Measurements from ENCODE around the gene SPRED1.
A peak's percentile ranks its signal among the peaks of the same experiment; 100 is the strongest.

SPRED1 gene

DNA sequence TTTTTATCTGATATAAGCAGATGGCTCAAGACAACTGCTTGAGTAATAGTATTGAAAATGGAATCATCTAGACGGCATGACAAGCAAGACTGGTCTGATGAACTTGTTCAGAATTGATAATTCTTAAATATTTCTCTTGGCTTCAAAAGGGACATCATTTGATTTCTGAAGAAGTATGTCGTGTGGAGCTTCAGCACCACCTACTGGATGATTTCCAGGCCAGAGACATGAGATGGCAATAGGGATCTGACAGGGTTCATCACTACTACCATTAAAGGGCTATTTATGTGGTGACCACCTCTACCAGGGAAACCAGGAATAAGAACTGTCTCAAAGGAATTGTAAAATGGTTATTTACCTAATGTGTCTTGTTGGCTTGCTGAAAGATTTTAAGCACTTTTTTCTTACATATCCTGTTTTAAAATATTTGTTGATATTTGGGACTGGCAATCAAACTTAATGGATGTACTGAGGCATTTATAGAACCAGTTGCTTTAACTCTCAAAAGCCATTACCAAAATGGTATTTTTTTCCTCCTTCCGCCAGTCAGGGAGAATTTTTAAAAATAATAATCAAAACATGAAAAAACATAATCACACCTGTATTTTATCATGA, 101.8 kb downstream of the SPRED1 start:
- Mint-ChIP-seq H3K27me3 (no peaks in the 10 kb centered on the region), H3K4me3 (no peak overlapping the region), H3K27ac (no peak overlapping the region), H3K9me3 (no peaks in the 10 kb centered on the region), H3K4me1 (ENCODE audit: low read depth in 2 of 2) (no peaks in the 10 kb centered on the region), H3K36me3 (ENCODE audit: insufficient read depth) (no peaks in the 10 kb centered on the region)
- ATAC-seq (replicated peaks) (peak; percentile 51), DNase-seq (peak; percentile 52 to 71 (median 56))

DNA sequence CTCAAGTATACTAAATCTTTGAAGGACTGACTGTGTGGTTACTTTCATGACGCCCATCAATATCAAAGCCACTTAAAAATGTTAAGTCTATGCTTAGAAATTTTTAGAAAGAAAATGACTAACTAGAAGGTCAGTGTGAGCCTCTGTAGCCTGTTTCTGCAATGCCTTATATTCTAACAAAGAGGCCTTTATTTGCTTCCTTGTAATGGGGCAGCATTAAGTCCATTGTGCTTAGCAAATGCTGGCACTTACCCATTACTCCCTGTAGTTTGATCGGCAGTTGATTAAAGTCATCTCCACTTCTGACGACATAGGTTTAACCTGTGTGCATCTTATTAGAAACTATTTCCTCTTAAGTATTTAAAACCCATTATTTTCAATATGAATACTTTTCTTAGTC, 109.7 kb downstream of the SPRED1 start:
- no peak for ATAC-seq (replicated peaks)
- no peaks in the 10 kb centered on the region for H3K9me3 Mint-ChIP-seq
- DNase-seq: no peak
- H3K27ac Mint-ChIP-seq: no peak overlapping the region
- no peak overlapping the region for H3K4me3 Mint-ChIP-seq
- H3K27me3 Mint-ChIP-seq: peaks cover 46 to 47% of the 10 kb centered on the region in 2 donors
- H3K4me1 Mint-ChIP-seq (ENCODE audit: low read depth in 2 of 2): no peaks in the 10 kb centered on the region
- H3K36me3 Mint-ChIP-seq (ENCODE audit: insufficient read depth): no peaks in the 10 kb centered on the region

- DNase-seq: no peak
- peaks cover 28 to 49% of the 10 kb centered on the region in 2 donors for H3K27me3 Mint-ChIP-seq
- no peaks in the 10 kb centered on the region for H3K36me3 Mint-ChIP-seq (ENCODE audit: insufficient read depth)
- ATAC-seq (replicated peaks): no peak
- no peak overlapping the region for H3K4me3 Mint-ChIP-seq
- H3K27ac Mint-ChIP-seq: no peak overlapping the region
- no peaks in the 10 kb centered on the region for H3K4me1 Mint-ChIP-seq (ENCODE audit: low read depth in 2 of 2)
- peaks cover 0 to 2% of the 10 kb centered on the region in 2 donors for H3K9me3 Mint-ChIP-seq
These were observed 114.8 kb downstream of the SPRED1 start for GRCh38 chr15:38367476-38367875.

DNA sequence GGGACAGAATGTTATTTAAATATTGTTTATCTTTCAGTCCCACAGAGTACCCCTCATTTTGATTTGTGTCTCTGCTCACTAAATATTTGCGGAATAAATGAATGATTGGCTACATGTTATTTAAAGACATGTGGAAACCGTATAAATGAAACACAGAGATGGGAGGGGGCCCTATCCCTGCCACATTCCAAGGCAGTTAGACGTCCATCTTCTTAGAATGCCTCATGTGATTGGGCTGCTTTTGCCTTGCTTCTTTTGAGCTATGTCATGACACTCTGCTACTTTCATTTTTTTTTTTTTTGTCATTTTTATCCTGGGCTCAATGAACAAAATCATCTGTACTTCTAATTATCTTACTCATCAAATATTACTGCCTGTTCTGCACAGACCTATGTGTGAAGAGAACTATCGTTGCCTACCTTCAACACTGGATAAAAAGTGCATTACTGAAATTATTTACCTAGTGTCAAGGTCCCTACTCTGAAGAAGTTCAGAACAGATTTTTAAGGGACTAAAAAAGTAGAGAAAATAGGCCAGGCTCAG, 117.4 kb downstream of the SPRED1 start:
- no peaks in the 10 kb centered on the region for H3K36me3 Mint-ChIP-seq (ENCODE audit: insufficient read depth)
- ATAC-seq (replicated peaks): no peak
- no peak for DNase-seq
- no peak overlapping the region for H3K4me3 Mint-ChIP-seq
- no peaks in the 10 kb centered on the region for H3K4me1 Mint-ChIP-seq (ENCODE audit: low read depth in 2 of 2)
- peaks cover 0 to 2% of the 10 kb centered on the region in 2 donors for H3K9me3 Mint-ChIP-seq
- H3K27me3 Mint-ChIP-seq: peaks cover 25 to 39% of the 10 kb centered on the region in 2 donors
- H3K27ac Mint-ChIP-seq: no peak overlapping the region

- no peak for ATAC-seq (replicated peaks)
- no peaks in the 10 kb centered on the region for H3K36me3 Mint-ChIP-seq (ENCODE audit: insufficient read depth)
These were observed 120.4 kb downstream of the SPRED1 start for GRCh38 chr15:38373016-38373415.

GRCh38 chr15:38374029-38374428, 121.4 kb downstream of the SPRED1 start:
- Mint-ChIP-seq H3K4me3 (no peak overlapping the region), H3K4me1 (ENCODE audit: low read depth in 2 of 2) (peaks cover 0 to 2% of the 10 kb centered on the region in 2 donors), H3K9me3 (peaks cover 0 to 2% of the 10 kb centered on the region in 2 donors), H3K27me3 (peaks cover 31 to 45% of the 10 kb centered on the region in 2 donors), H3K27ac (no peak overlapping the region), H3K36me3 (ENCODE audit: insufficient read depth) (no peaks in the 10 kb centered on the region)
- ATAC-seq (replicated peaks): no peak
- DNase-seq: no peak

More at GRCh38 chr15:38373016-38373415, 120.4 kb downstream of the SPRED1 start:
- H3K4me1 Mint-ChIP-seq (ENCODE audit: low read depth in 2 of 2): peaks cover 0 to under 1% of the 10 kb centered on the region in 2 donors
- H3K9me3 Mint-ChIP-seq: peaks cover 0 to 2% of the 10 kb centered on the region in 2 donors
- no peak overlapping the region for H3K4me3 Mint-ChIP-seq
- peaks cover 29 to 37% of the 10 kb centered on the region in 2 donors for H3K27me3 Mint-ChIP-seq
- DNase-seq: no peak
- no peak overlapping the region for H3K27ac Mint-ChIP-seq

DNA sequence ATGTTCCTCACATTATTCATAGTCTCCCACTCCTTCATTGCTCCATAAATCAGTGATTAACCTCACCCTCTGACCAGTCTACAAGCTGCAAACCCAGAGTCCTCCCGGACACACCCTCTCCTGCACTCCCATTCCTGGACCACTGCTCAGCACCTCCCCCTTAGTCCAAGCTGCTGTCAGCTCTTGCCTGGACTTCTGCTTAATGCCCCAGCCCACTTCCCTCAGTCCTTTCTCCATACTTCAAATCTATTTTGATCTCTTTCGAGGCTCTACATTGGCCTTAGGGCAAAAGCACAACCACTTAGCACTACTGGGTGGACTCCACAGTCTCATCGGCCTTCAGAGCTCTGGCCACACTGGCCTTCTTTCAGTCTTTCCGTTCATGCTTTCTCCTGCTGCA, 121.9 kb downstream of the SPRED1 start:
- ATAC-seq (replicated peaks): no peak
- no peak overlapping the region for H3K4me3 Mint-ChIP-seq

DNA sequence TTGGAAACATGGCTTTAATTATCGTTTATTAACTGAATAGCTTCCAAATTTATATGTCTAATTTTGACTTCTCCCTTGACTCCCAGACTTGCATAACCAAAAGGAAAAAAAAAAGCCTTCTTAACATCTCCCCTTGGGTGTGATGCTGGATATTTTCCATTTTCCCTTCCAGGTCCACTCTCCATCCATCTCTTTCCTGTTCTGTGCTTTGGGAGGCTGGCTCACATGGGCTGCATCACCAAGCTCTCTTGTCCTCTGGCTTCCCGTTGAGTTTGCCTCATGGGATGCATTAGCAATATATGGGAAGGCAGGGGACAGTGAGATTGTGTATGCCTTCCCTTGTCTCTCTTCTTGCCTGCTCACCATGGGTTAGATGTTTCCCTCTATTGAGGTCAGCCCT, 123.4 kb downstream of the SPRED1 start:
- DNase-seq (no peak), ATAC-seq (replicated peaks) (no peak)
- Mint-ChIP-seq H3K27me3 (peaks cover 50 to 66% of the 10 kb centered on the region in 2 donors), H3K4me3 (no peak overlapping the region), H3K27ac (peak overlapping the region in 1 of 2 donors; percentile 35), H3K4me1 (ENCODE audit: low read depth in 2 of 2) (peaks cover 0 to 2% of the 10 kb centered on the region in 2 donors), H3K36me3 (ENCODE audit: insufficient read depth) (no peaks in the 10 kb centered on the region), H3K9me3 (peaks cover 0 to 2% of the 10 kb centered on the region in 2 donors)

More for the DNA sequence above, 121.9 kb downstream of the SPRED1 start:
- no peak for DNase-seq
- Mint-ChIP-seq H3K9me3 (peaks cover 0 to 2% of the 10 kb centered on the region in 2 donors), H3K4me1 (ENCODE audit: low read depth in 2 of 2) (peaks cover 0 to 2% of the 10 kb centered on the region in 2 donors), H3K27ac (no peak overlapping the region), H3K27me3 (peaks cover 36 to 51% of the 10 kb centered on the region in 2 donors), H3K36me3 (ENCODE audit: insufficient read depth) (no peaks in the 10 kb centered on the region)

- H3K27ac Mint-ChIP-seq: no peak overlapping the region
- DNase-seq (no peak), ATAC-seq (replicated peaks) (no peak)
- peaks cover 0 to 2% of the 10 kb centered on the region in 2 donors for H3K4me1 Mint-ChIP-seq (ENCODE audit: low read depth in 2 of 2)
- H3K9me3 Mint-ChIP-seq: no peaks in the 10 kb centered on the region
- H3K36me3 Mint-ChIP-seq (ENCODE audit: insufficient read depth): no peaks in the 10 kb centered on the region
- H3K27me3 Mint-ChIP-seq: peaks cover 53 to 77% of the 10 kb centered on the region in 2 donors
- H3K4me3 Mint-ChIP-seq: no peak overlapping the region
These were observed 125.0 kb downstream of the SPRED1 start for GRCh38 chr15:38377636-38378035.

GRCh38 chr15:38378161-38378560, 125.5 kb downstream of the SPRED1 start:
- no peak overlapping the region for H3K27ac Mint-ChIP-seq
- ATAC-seq (replicated peaks) (no peak), DNase-seq (no peak)
- H3K36me3 Mint-ChIP-seq (ENCODE audit: insufficient read depth): no peaks in the 10 kb centered on the region
- H3K4me3 Mint-ChIP-seq: no peak overlapping the region
- peaks cover 53 to 77% of the 10 kb centered on the region in 2 donors for H3K27me3 Mint-ChIP-seq
- no peaks in the 10 kb centered on the region for H3K9me3 Mint-ChIP-seq
- H3K4me1 Mint-ChIP-seq (ENCODE audit: low read depth in 2 of 2): peaks cover 0 to 2% of the 10 kb centered on the region in 2 donors

GRCh38 chr15:38389924-38390542, 137.4 kb downstream of the SPRED1 start:
- H3K27ac Mint-ChIP-seq: no peak overlapping the region
- peak; percentile 47 to 63 (median 50) for DNase-seq
- H3K4me1 Mint-ChIP-seq (ENCODE audit: low read depth in 2 of 2): no peaks in the 10 kb centered on the region
- peak; percentile 66 for ATAC-seq (replicated peaks)
- H3K4me3 Mint-ChIP-seq: no peak overlapping the region
- peaks cover 35 to 39% of the 10 kb centered on the region in 2 donors for H3K27me3 Mint-ChIP-seq
- no peaks in the 10 kb centered on the region for H3K9me3 Mint-ChIP-seq
- no peaks in the 10 kb centered on the region for H3K36me3 Mint-ChIP-seq (ENCODE audit: insufficient read depth)

DNA sequence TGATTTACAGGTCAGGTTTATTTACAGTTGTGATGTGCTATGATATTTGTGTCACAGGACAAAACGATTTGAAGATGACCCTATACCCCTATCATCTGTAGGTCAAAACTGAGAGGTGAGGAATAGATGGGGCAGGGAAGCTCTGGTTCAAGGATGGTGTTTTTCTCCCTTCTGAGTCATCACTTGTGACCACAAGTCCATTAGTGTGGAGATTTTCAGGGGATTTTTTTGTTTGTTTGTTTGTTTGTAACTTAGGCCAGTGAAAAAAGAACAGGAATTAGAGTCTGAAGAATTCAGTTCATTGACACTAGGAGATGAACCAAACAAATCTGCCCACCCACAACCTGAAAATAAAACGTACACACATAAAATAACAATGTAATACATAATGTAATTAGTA, 138.6 kb downstream of the SPRED1 start:
- H3K4me1 Mint-ChIP-seq (ENCODE audit: low read depth in 2 of 2): no peaks in the 10 kb centered on the region
- DNase-seq (no peak), ATAC-seq (replicated peaks) (no peak)
- no peak overlapping the region for H3K27ac Mint-ChIP-seq
- no peaks in the 10 kb centered on the region for H3K9me3 Mint-ChIP-seq
- peaks cover 34 to 43% of the 10 kb centered on the region in 2 donors for H3K27me3 Mint-ChIP-seq
- no peaks in the 10 kb centered on the region for H3K36me3 Mint-ChIP-seq (ENCODE audit: insufficient read depth)
- no peak overlapping the region for H3K4me3 Mint-ChIP-seq

- DNase-seq: no peak
- H3K4me1 Mint-ChIP-seq (ENCODE audit: low read depth in 2 of 2): no peaks in the 10 kb centered on the region
These were observed 145.5 kb downstream of the SPRED1 start for GRCh38 chr15:38398134-38398533.

GRCh38 chr15:38401106-38401505, 148.5 kb downstream of the SPRED1 start:
- Mint-ChIP-seq H3K27ac (no peak overlapping the region), H3K36me3 (ENCODE audit: insufficient read depth) (no peaks in the 10 kb centered on the region), H3K4me3 (no peak overlapping the region), H3K27me3 (peaks cover 66 to 70% of the 10 kb centered on the region in 2 donors), H3K9me3 (no peaks in the 10 kb centered on the region), H3K4me1 (ENCODE audit: low read depth in 2 of 2) (no peaks in the 10 kb centered on the region)
- ATAC-seq (replicated peaks): no peak
- no peak for DNase-seq

More at GRCh38 chr15:38398134-38398533, 145.5 kb downstream of the SPRED1 start:
- no peak for ATAC-seq (replicated peaks)
- no peaks in the 10 kb centered on the region for H3K9me3 Mint-ChIP-seq
- no peak overlapping the region for H3K27ac Mint-ChIP-seq
- no peak overlapping the region for H3K4me3 Mint-ChIP-seq
- peaks cover 63 to 81% of the 10 kb centered on the region in 2 donors for H3K27me3 Mint-ChIP-seq
- H3K36me3 Mint-ChIP-seq (ENCODE audit: insufficient read depth): no peaks in the 10 kb centered on the region
